K562 (cell line): ENCODE results near the gene MYOZ1. TPM values are rescaled to one million over a fixed set of nuclear protein-coding genes. Genes with fewer than 3 reads are reported as not detected.
"Not testable (repeated sequence)": the region's sequence is repeated elsewhere in the genome, so short reads cannot be mapped to it uniquely, and the experiment has no call there.

ENCODE experiments used
- ATAC-seq: fragments of 200-7000 bp; cut with Tn5 transposase; 3 replicates; pipeline ENCODE4 v1.9.1; 2020; ENCODE audit warnings: moderate library complexity
- Bru-seq: library from RNA; stranded (reverse); fragments of 400-500 nt; gene quantifications from one replicate; lab custom pipeline; 2021; lab: Mats Ljungman, UMichigan
- BruChase-seq, 2 experiments: library from RNA; stranded (reverse); fragments of 400-500 nt; gene quantifications; one replicate each; lab custom pipeline; 2021; lab: Mats Ljungman, UMichigan
- BruUV-seq: library from RNA; stranded (reverse); fragments of 400-500 nt; replicated peaks from 2 replicates; lab custom pipeline; 2021; lab: Mats Ljungman, UMichigan
- CTCF ChIA-PET: fragments of 300-600 bp; formaldehyde crosslinking; extraction: SDS; loops from one replicate; lab custom pipeline; 2021; ENCODE audit warnings: low intra/inter-chr PET ratio; lab: Yijun Ruan, JAX
- POLR2A ChIA-PET: fragments of 300-600, 350-650 bp; sonication (Branson Sonifier 250); formaldehyde crosslinking; extraction: SDS; loops from one replicate; lab custom pipeline; 2021; ENCODE audit warnings: antibody characterized with exemption, inconsistent platforms; lab: Yijun Ruan, JAX
- DNase-seq, 4 experiments: peaks; one replicate each; pipeline versions ENCODE4 v3.0.0 to v3.0.0-alpha.2; 2011 to 2018; ENCODE audit warnings: low spot score in 3 of 4, mixed read lengths in 3 of 4; ENCODE audit errors: extremely low read depth in 1 of 4
- FAIRE-seq: peaks from 2 replicates; lab custom pipeline; 2011; peaks lifted over from hg19 to GRCh38; lab: Jason Lieb, UNC
- H2AFZ ChIP-seq: 2 replicates; pipeline ENCODE4 v1.6.0; 2011; ENCODE audit warnings: low read depth, low read length, control low read depth, inconsistent platforms
- H3K27ac ChIP-seq: fragments of 200-600 bp; 3 replicates; pipeline ENCODE4 v1.8.0; 2011; ENCODE audit warnings: low read depth, mild to moderate bottlenecking, control low read depth, inconsistent platforms, low read length, moderate library complexity, mixed read lengths; ENCODE audit errors: extremely low read depth
- H3K27me3 ChIP-seq, 2 experiments: fragments of 300-600 bp in 1 of 2; 2 replicates in 1 of 2; 3 replicates in 1 of 2; pipeline versions ENCODE4 v1.6.0 to v1.8.0; 2011; ENCODE audit warnings: inconsistent platforms in 2 of 2, low read length in 2 of 2, mild to moderate bottlenecking in 1 of 2, mixed read lengths in 1 of 2, moderate library complexity in 1 of 2; ENCODE audit not compliant: control insufficient read depth in 2 of 2, insufficient read depth in 2 of 2
- H3K36me3 ChIP-seq: fragments of 300-600 bp; 3 replicates; pipeline ENCODE4 v1.8.0; 2011; ENCODE audit warnings: mild to moderate bottlenecking, low read length, inconsistent platforms; ENCODE audit not compliant: control insufficient read depth, insufficient read depth
- H3K4me1 ChIP-seq, 2 experiments: fragments of 200-600 bp in 1 of 2; replicated peaks in 1 of 2; 2 replicates in 1 of 2; 3 replicates in 1 of 2; pipeline versions ENCODE4 v1.5.1 to v1.8.0; 2011; ENCODE audit warnings: inconsistent platforms in 2 of 2, low read length in 2 of 2, mild to moderate bottlenecking in 1 of 2, mixed read lengths in 1 of 2, moderate library complexity in 1 of 2; ENCODE audit not compliant: control insufficient read depth in 2 of 2, insufficient read depth in 2 of 2
- H3K4me2 ChIP-seq: 2 replicates; pipeline ENCODE4 v1.6.1; 2011; ENCODE audit warnings: low read length, control low read depth, inconsistent platforms, mixed read lengths; ENCODE audit not compliant: insufficient read depth
- H3K4me3 ChIP-seq: fragments of 200-600 bp; sonication (generic), shearing (Covaris generic); 2 replicates; pipeline ENCODE4 v1.5.1; 2016; ENCODE audit warnings: control low read depth, inconsistent platforms
- H3K79me2 ChIP-seq: fragments of 200-600 bp; 3 replicates; pipeline ENCODE4 v1.8.0; 2011; ENCODE audit warnings: low read length, inconsistent platforms; ENCODE audit not compliant: control insufficient read depth, insufficient read depth
- H3K9ac ChIP-seq, 2 experiments: 2 replicates each; pipeline versions ENCODE4 v1.6.0 to v1.6.1; 2011; ENCODE audit warnings: low read depth in 2 of 2, low read length in 2 of 2, control low read depth in 1 of 2, inconsistent platforms in 1 of 2, mild to moderate bottlenecking in 1 of 2, mixed read lengths in 1 of 2; ENCODE audit not compliant: insufficient read depth in 1 of 2
- H3K9me1 ChIP-seq: one replicate; pipeline ENCODE4 v1.6.0; 2011; ENCODE audit warnings: inconsistent platforms, mild to moderate bottlenecking, low read length, moderate library complexity; ENCODE audit not compliant: control insufficient read depth, insufficient read depth
- H3K9me3 ChIP-seq: replicated peaks from 2 replicates; pipeline ENCODE4 v1.5.1; 2011; ENCODE audit warnings: low read depth, low read length, inconsistent platforms; ENCODE audit not compliant: control insufficient read depth, insufficient read depth
- H4K20me1 ChIP-seq: replicated peaks from 2 replicates; pipeline ENCODE4 v1.6.1; 2011; ENCODE audit warnings: low read length, inconsistent platforms, mixed read lengths; ENCODE audit not compliant: control insufficient read depth, insufficient read depth
- HDAC8 ChIP-seq: fragments of 450-650 bp; IDR thresholded peaks from 2 replicates; pipeline ENCODE4 v1.6.1; 2016; ENCODE audit warnings: mild to moderate bottlenecking, missing genetic modification characterization, moderate library complexity, missing compliant biosample characterization
- HMBOX1 ChIP-seq: sonication (generic); IDR thresholded peaks from 2 replicates; pipeline ENCODE4 v1.6.1; 2016
- SPI1 ChIP-seq: IDR thresholded peaks from 2 replicates; pipeline ENCODE4 v1.6.1; 2011; ENCODE audit warnings: low read depth, low read length, control low read depth, borderline replicate concordance
- ZNF431 ChIP-seq: sonication (generic); formaldehyde crosslinking; IDR thresholded peaks from 2 replicates; pipeline ENCODE4 v1.8.0; 2022; ENCODE audit warnings: mild to moderate bottlenecking, missing genetic modification reagents
- WGBS: fragments of 100-300 bp; shearing (Covaris generic); methylation state at CpG from one replicate; pipeline ENCODE4 v1.1.6; 2016; ENCODE audit warnings: low coverage, mixed read lengths; ENCODE audit not compliant: insufficient coverage; ENCODE audit errors: missing lambda C conversion rate; 5-methylcytosine and 5-hydroxymethylcytosine counted together
- in situ Hi-C: fragments of 300-500 bp; cut with MboI; formaldehyde crosslinking; loops from 4 replicates; pipeline ENCODE4 v1.15.0; 2018; ENCODE audit warnings: inconsistent platforms, mixed read lengths
- intact Hi-C: fragments of 100-400 bp; cut with micrococcal nuclease; formaldehyde crosslinking; loops from 2 replicates; pipeline ENCODE4 v1.14.2; 2022
- long read RNA-seq, 3 experiments: library from polyadenylated mRNA in 2 of 3; library from RNA in 1 of 3; unstranded in 2 of 3; stranded (forward) in 1 of 3; transcript quantifications; one replicate each; pipeline ENCODE4 v2.0.0, GENCODE V29; 2019 to 2022
- polyA minus RNA-seq, 3 experiments: library from RNA; depleted of rRNA, polyadenylated mRNA; stranded (reverse); fragments of >200 nt; gene quantifications; 2 replicates each; pipeline ENCODE4 v1.2.3, GENCODE V29; 2011
- polyA plus RNA-seq, 8 experiments: library from polyadenylated mRNA; depleted of rRNA in 4 of 8; stranded (reverse) in 5 of 8; unstranded in 3 of 8; fragments of >200 nt; fragmentation: Nextera tagmentation in 2 of 8; fragmentation: Illumina TruSeq in 1 of 8; extraction: Ambion mirVana in 2 of 8; extraction: Trizol in 1 of 8; gene quantifications; 2 replicates each; pipeline versions ENCODE4 v1.2.1 to v1.2.3, GENCODE V29; 2011 to 2014; ENCODE audit warnings: inconsistent platforms in 1 of 8, missing spikeins in 1 of 8
- total RNA-seq, 7 experiments: library from RNA; depleted of rRNA in 6 of 7; stranded (reverse); fragments of >200 nt in 6 of 7; fragmentation: Illumina TruSeq in 2 of 7; extraction: Trizol in 2 of 7; gene quantifications; 2 replicates each; pipeline versions ENCODE4 v1.2.1 to v1.2.3, GENCODE V29; 2011 to 2021; ENCODE audit warnings: low replicate concordance in 1 of 7

Gene MYOZ1
- total RNA-seq (2011; cell fraction: chromatin; rRNA removed; ENCODE audit: low replicate concordance) = not detected in 2 replicates
- total RNA-seq (2011; cell fraction: nucleolus; rRNA removed) = not detected in 2 replicates
- not detected in 2 replicates for total RNA-seq (2011; cell fraction: nucleoplasm; rRNA removed)
- total RNA-seq (2014; rRNA removed) = not detected in 2 replicates
- not detected in 2 replicates for total RNA-seq (2014; rRNA removed; fragmentation: Illumina TruSeq; extraction: Trizol)
- total RNA-seq (2015; rRNA removed; fragmentation: Illumina TruSeq; extraction: Trizol) = 0.18 and 0.23 TPM in 2 replicates
- not detected in 2 replicates for total RNA-seq (2021)
- 0.06 and 0.09 TPM in 2 replicates for polyA plus RNA-seq (2011; rRNA removed)
- polyA plus RNA-seq (2011; cell fraction: cytosol; rRNA removed) = 0.13 TPM in 1 of 2 replicates, not detected in the other
- polyA plus RNA-seq (2011; cell fraction: nucleus; rRNA removed) = not detected in 2 replicates
- 0.07 and 0.19 TPM in 2 replicates for polyA plus RNA-seq (2012)
- 0.10 TPM in 1 of 2 replicates, not detected in the other for polyA plus RNA-seq (2014; fragmentation: Illumina TruSeq; extraction: Trizol)
- under 1 TPM in 1 of 2 experiments, not detected in 1; 0.03 TPM for polyA plus RNA-seq (2014; fragmentation: Nextera tagmentation; extraction: Ambion mirVana)
- 0.09 and 0.11 TPM in 2 replicates for polyA plus RNA-seq (2014; rRNA removed)
- not detected in 2 replicates for polyA minus RNA-seq (2011; rRNA and poly(A)+ RNA removed)
- not detected in 2 replicates for polyA minus RNA-seq (2011; cell fraction: cytosol; rRNA and poly(A)+ RNA removed)
- not detected in 2 replicates for polyA minus RNA-seq (2011; cell fraction: nucleus; rRNA and poly(A)+ RNA removed)
- Bru-seq, nascent RNA = not detected
- BruChase-seq, experiment 1, labeled RNA remaining after a 2-hour chase = not detected
- percentile 9 among the genes with signal in this experiment for BruChase-seq, experiment 2, labeled RNA remaining after a 6-hour chase
- long read RNA-seq, experiment 1 = 0 reads
- long read RNA-seq, experiment 2 = 0 reads
- long read RNA-seq, experiment 3 = 0 reads

DNA sequence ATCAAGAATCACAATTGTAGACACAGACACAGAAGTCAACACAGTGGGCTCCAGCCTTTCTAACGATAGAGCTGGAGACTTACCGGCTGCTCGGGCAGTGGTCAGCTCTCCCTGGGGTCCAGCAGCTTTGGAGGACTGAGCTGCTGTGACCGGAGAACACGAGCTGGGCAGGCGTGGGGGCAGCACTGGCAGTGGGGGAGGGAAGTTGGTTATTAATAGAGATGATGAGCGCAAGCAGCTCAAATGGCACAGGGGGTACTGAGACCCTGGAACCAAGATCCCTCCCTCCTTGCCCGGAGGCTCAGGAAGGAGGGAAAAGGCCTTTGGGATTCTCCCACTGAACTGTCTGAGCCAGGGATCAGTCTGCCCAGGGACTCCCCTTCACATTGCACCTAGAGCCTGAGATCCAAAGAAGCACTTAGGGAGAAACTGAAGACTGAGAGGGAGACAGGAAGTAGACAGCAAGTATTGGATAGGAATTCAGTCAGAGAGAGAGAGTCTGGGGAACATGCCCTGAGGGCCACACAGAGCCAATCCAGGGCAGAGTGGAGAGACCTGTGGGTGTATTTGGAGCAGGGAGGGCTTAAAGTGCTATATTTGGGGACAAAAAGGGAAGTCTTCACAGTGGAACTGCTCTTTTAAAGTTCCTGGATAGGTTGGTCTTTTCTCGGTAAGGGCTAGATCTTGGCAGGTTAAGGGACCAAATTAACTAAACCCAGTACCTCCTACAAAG, at the start of gene MYOZ1:
MYOZ1 (minus strand) TSS at position 147 of the 733 bp plus-strand sequence. CDS start 1,457 bp downstream, outside the sequence.
- Histone ChIP-seq H3K27ac (no peak within 1 kb of the TSS), H3K27me3 (peaks cover 12 to 14% of the 10 kb centered on the region in 2 experiments; a peak in 4 of 5 replicates), H3K9ac (0 out of 4 replicates have a peak within 1 kb of the TSS, but pooled peaks of 1 of the 2 experiments have one; percentile 23), H3K4me1 (peaks cover 3 to 6% of the 10 kb centered on the region in 2 experiments; a peak in 4 of 5 replicates), H3K36me3 (no peaks in the 10 kb centered on the region), H4K20me1 (no peaks in the 10 kb centered on the region; the same call in 1 of the 2 replicates), H3K4me3 (no peak within 1 kb of the TSS), H3K9me1 (no peaks in the 10 kb centered on the region), H3K9me3 (no peaks in the 10 kb centered on the region), H3K79me2 (no peaks in the 10 kb centered on the region), H3K4me2 (no peak within 1 kb of the TSS), H2AFZ (peak within 1 kb of the TSS; percentile 75)
- no peak for FAIRE-seq
- ChIA-PET CTCF (interaction anchor here (1.1 to 5.2 kb wide), 2 partner anchors 111 to 378 kb away, joined by 4 to 140 read pairs; no protein-coding TSS in a partner anchor), POLR2A (interaction anchor here (1.4 to 2.6 kb wide), 2 partner anchors 11 to 16 kb away, joined by 5 to 12 read pairs; no protein-coding TSS in a partner anchor)
- intact Hi-C loops (loop anchor here (5.0 to 10.0 kb wide), 2 partner anchors 237 to 394 kb away; partner anchors contain the start of gene DNAJC9), in situ Hi-C loops (loop anchor here (5.0 kb wide), 2 partner anchors 114 to 389 kb away; partner anchors contain the start of gene MRPS16)
- no TSS peak for BruUV-seq
- peak; percentile 43 for ATAC-seq
- TF ChIP-seq ZNF431 (CRISPR knock-in tag) (no peak), HMBOX1 (0 out of 2 replicates have a peak, but pooled peaks have one; percentile 35), SPI1 (peak; percentile 71; the same call in 1 of the 2 replicates), HDAC8 (tag) (no peak)
- 27% methylated on average over 9 of the region's 9 CpGs for WGBS
- peak in 2 of 4 experiments; percentile 7 to 11 for DNase-seq

GRCh38 chr10:73690755-73691154, 49.5 kb upstream of the MYOZ1 start:
- POLR2A ChIA-PET, H3K79me2 ChIP-seq, CTCF ChIA-PET, intact Hi-C loops, BruUV-seq, in situ Hi-C loops, ATAC-seq, H3K9me3 ChIP-seq, H2AFZ ChIP-seq, H3K9ac ChIP-seq, H3K36me3 ChIP-seq, H3K9me1 ChIP-seq, DNase-seq, H3K4me2 ChIP-seq, H3K27me3 ChIP-seq, H3K27ac ChIP-seq, H3K4me1 ChIP-seq, H4K20me1 ChIP-seq, FAIRE-seq, H3K4me3 ChIP-seq: not testable (repeated sequence)
- 84% methylated on average over 6 of the region's 6 CpGs for WGBS
